Ramos (cell line): ENCODE results near the gene ANKRD17.

ENCODE experiments used
- in situ Hi-C: fragments of 300-500 bp; cut with MboI; formaldehyde crosslinking; loops from one replicate; pipeline ENCODE4 v1.14.3; 2022; ENCODE audit warnings: low sequenced_read_pairs; ENCODE audit not compliant: unreplicated experiment

ANKRD17 gene

GRCh38 chr4:73069338-73070073 lies 189.1 kb downstream of the ANKRD17 start, which contains the start of gene COX18:
COX18 (minus strand) TSS chr4:73069716; CDS start chr4:73069649, 67 bp downstream.
- in situ Hi-C loops, result loop anchor here (10.0 to 25.0 kb wide), 3 partner anchors 185 to 1093 kb away; partner anchors contain the start of genes ANKRD17, MTHFD2L and RASSF6

- in situ Hi-C loops, result loop anchor here (25.0 kb wide), 2 partner anchors 544 to 1094 kb away; partner anchors contain the start of genes MTHFD2L and RASSF6
Observed at GRCh38 chr4:73068491-73069337, 189.9 kb downstream of the ANKRD17 start.

DNA sequence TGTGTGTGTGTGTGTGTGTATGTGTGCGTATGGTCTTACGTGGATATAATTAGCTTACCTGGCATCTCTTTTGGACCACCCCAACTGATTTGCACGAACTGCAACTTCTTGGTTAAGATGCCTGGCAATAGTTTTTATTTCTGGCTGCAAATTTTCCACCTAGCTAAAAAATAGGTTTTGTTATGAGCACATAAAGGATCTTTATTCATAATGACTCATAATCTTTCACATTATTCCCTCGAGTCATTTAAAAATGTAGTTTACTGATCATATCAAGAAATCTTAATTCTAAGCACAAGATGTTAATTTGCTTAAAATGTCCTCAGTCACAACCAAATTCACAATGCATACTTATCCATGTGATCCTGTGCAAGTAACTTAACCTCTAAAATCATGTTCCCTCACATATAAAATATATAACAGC lies 190.6 kb downstream of the ANKRD17 start:
- in situ Hi-C loops, result loop anchor here (25.0 kb wide), 2 partner anchors 544 to 1094 kb away; partner anchors contain the start of genes MTHFD2L and RASSF6

- in situ Hi-C loops, result loop anchor here (25.0 kb wide), 2 partner anchors 545 to 1095 kb away; partner anchors contain the start of genes MTHFD2L and RASSF6
Observed at GRCh38 chr4:73066928-73067327, 191.7 kb downstream of the ANKRD17 start.

DNA sequence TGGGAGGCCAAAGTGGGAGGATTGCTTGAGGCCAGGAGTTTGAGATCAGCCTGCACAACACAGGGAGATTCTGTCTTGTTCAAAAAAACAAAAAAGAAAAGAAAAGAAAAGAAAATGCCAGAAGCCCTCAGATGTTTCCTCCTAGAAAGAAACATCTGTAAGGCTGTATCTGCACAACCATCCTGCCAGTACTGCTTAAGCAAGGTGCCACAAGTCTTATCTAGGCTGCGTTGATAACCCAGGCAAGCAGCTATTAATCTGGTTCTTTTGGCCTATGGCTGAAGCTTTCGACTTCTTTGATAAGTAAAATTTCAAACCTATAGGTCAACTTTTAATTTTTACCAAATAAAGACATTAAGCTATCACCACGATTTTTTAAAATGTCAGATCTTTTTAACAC lies 192.2 kb downstream of the ANKRD17 start:
- in situ Hi-C loops, result loop anchor here (25.0 kb wide), 2 partner anchors 546 to 1096 kb away; partner anchors contain the start of genes MTHFD2L and RASSF6

GRCh38 chr4:73064536-73064935 lies 194.1 kb downstream of the ANKRD17 start:
- in situ Hi-C loops, result loop anchor here (25.0 kb wide), 2 partner anchors 548 to 1098 kb away; partner anchors contain the start of genes MTHFD2L and RASSF6

DNA sequence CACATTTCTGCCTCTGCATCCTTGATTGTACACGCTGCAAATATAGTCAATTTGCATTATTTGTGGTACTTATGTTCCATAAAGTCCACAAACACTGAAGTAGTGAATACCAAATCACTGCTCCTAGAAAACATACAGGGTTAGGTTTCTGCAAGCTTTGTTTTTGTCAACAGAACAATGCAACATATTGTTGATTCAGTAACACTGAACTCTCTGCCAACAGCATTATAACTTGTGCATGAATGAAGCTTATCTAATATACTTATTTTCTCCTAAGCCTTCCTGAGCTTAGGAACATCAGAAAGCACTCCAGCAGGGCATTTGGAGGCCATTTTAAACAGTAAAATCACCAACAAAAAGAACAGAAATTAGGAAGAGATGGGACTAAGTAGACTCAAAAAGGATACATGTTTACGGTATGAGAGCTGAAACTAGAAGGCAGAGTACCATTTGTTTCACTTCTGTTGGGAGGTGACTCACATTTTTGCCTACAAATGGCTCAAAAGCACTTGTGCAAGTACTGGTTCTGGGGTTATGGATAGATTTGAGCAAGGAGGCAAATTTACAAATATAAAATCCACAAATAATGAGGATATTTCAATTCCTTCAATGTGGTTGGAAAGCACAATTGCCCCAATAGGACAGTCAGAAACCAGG lies 203.2 kb downstream of the ANKRD17 start:
- in situ Hi-C loops, result loop anchor here (25.0 kb wide), 2 partner anchors 557 to 1107 kb away; partner anchors contain the start of genes MTHFD2L and RASSF6

DNA sequence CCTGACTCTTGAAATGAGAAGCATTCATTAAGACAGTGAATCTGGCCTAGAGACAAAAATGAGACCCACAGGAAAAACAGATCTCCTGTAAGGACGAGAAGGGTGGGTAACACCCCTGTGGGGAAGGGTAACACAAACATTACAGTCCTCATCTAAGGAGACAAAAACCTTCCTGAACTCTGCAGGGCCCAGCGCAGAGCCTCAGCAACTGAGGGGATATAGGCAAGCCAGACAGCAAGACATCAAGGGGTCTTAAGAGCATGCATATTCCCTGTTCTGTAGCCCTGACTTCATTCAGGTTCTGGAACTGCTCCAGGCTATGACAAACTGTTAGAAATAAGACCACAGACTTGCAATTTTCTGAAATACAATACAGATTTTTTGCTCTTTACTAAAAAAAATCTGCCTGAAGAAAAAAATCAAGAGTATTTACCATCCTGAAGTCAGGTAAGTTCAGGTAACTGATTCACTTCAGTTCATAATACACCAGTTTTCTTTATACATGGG lies 204.6 kb downstream of the ANKRD17 start:
- in situ Hi-C loops, result loop anchor here (25.0 kb wide), 2 partner anchors 558 to 1108 kb away; partner anchors contain the start of genes MTHFD2L and RASSF6

DNA sequence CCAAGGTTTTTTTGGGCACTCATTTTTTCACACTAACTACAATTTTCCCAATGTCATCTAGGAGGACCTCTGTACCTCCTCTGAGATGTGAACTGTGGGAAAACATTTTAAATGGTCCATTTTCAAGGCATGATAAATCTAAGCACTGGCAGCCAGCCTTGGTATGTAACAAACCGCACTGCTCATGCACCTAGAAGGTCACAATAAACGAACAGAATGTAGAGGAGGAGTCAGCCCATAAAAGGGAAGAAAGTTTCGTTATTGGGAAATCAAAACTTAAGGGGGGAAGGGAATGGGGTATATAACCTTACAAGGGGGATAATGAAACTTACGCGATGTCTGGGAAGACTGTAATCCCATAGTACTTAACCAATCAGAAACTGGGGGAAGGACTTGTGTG lies 205.5 kb downstream of the ANKRD17 start:
- in situ Hi-C loops, result loop anchor here (25.0 kb wide), 2 partner anchors 559 to 1109 kb away; partner anchors contain the start of genes MTHFD2L and RASSF6

DNA sequence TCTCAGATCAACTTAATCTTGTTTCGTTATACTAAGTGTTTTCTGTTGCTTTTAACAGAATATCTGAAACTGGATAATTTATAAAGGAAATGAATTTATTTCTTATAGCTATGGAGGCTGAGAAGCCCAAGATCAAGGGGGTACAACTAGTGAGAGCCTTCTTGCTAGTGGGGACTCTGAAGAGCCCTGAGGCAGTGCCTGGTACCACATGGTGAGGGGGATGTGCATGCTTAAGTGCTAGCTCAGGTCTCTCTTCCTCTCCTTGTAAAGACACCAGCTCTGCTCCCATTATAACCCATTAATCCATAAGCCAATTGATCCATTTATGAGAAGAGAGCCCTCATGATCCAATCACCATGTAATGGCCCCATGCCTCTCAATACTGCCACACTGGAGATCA lies 207.0 kb downstream of the ANKRD17 start:
- in situ Hi-C loops, result loop anchor here (25.0 kb wide), 2 partner anchors 561 to 1111 kb away; partner anchors contain the start of genes MTHFD2L and RASSF6

GRCh38 chr4:73045879-73046278 lies 212.7 kb downstream of the ANKRD17 start:
- in situ Hi-C loops, result no loop called here

- in situ Hi-C loops, result no loop called here
Observed at GRCh38 chr4:73037057-73037456, 221.5 kb downstream of the ANKRD17 start.

- in situ Hi-C loops, result no loop called here
Observed at GRCh38 chr4:73036123-73036522, 222.5 kb downstream of the ANKRD17 start.

- in situ Hi-C loops, result no loop called here
Observed at GRCh38 chr4:73034896-73035295, 223.7 kb downstream of the ANKRD17 start.

- in situ Hi-C loops, result no loop called here
Observed at GRCh38 chr4:73028621-73029020, 230.0 kb downstream of the ANKRD17 start.
